Endothelial cell of umbilical vein (primary cell): ENCODE results near the gene LRRC27. TPM values are rescaled to one million over a fixed set of nuclear protein-coding genes. Genes with fewer than 3 reads are reported as not detected.

Experiments
- BruUV-seq: library from RNA; stranded (reverse); fragments of 400-500 nt; replicated peaks from 2 replicates; lab custom pipeline; 2021; lab: Mats Ljungman, UMichigan
- CTCF ChIA-PET: fragments of 300-600, 350-600 bp; sonication (Branson Sonifier 250); formaldehyde crosslinking; loops from one replicate; lab custom pipeline; 2021; ENCODE audit warnings: antibody characterized with exemption, inconsistent platforms; lab: Charles Lee
- POLR2A ChIA-PET: fragments of 300-600, 350-600 bp; sonication (Branson Sonifier 250); formaldehyde crosslinking; loops from one replicate; lab custom pipeline; 2021; ENCODE audit warnings: antibody characterized with exemption, inconsistent platforms; lab: Charles Lee
- DNase-seq: peaks from one replicate; pipeline ENCODE4 v3.0.0-alpha.2; 2011; ENCODE audit warnings: low read depth, low spot score
- FAIRE-seq: peaks from 2 replicates; lab custom pipeline; 2011; peaks lifted over from hg19 to GRCh38; lab: Jason Lieb, UNC
- H2AFZ ChIP-seq: 2 replicates; pipeline ENCODE4 v1.6.0; 2012; ENCODE audit warnings: low read depth, low read length, control low read depth, inconsistent platforms
- H3K27ac ChIP-seq: 2 replicates; pipeline ENCODE4 v1.5.1; 2011; ENCODE audit warnings: low read depth, mild to moderate bottlenecking, control low read depth, low read length, moderate library complexity; ENCODE audit not compliant: insufficient read depth
- H3K27me3 ChIP-seq, 2 experiments: 2 replicates each; pipeline versions ENCODE4 v1.6.0 to v1.6.1; 2011; ENCODE audit warnings: low read length in 2 of 2, mixed read lengths in 1 of 2; ENCODE audit not compliant: control insufficient read depth in 2 of 2, insufficient read depth in 2 of 2
- H3K36me3 ChIP-seq, 2 experiments: 2 replicates in 1 of 2; 3 replicates in 1 of 2; pipeline ENCODE4 v1.5.1; 2011; ENCODE audit warnings: low read length in 2 of 2, mild to moderate bottlenecking in 1 of 2, moderate library complexity in 1 of 2; ENCODE audit not compliant: control insufficient read depth in 2 of 2, insufficient read depth in 2 of 2; ENCODE audit errors: extremely low read depth in 1 of 2
- H3K4me1 ChIP-seq: 3 replicates; pipeline ENCODE4 v1.5.1; 2011; ENCODE audit warnings: mild to moderate bottlenecking, low read length; ENCODE audit not compliant: control insufficient read depth, insufficient read depth; ENCODE audit errors: extremely low read depth
- H3K4me2 ChIP-seq: 2 replicates; pipeline ENCODE4 v1.6.1; 2011; ENCODE audit warnings: low read length, control low read depth, mixed read lengths; ENCODE audit not compliant: insufficient read depth
- H3K4me3 ChIP-seq, 3 experiments: fragments of 200-600 bp in 1 of 3; sonication (generic), shearing (Covaris generic) in 1 of 3; replicated peaks in 1 of 3; 2 replicates each; pipeline ENCODE4 v1.5.1; 2011 to 2016; ENCODE audit warnings: control low read depth in 3 of 3, low read length in 3 of 3, mild to moderate bottlenecking in 2 of 3, inconsistent platforms in 1 of 3, low read depth in 1 of 3, moderate library complexity in 1 of 3; ENCODE audit not compliant: insufficient read depth in 1 of 3
- H3K79me2 ChIP-seq: 2 replicates; pipeline ENCODE4 v1.6.0; 2012; ENCODE audit warnings: low read length, inconsistent platforms; ENCODE audit not compliant: control insufficient read depth, insufficient read depth
- H3K9ac ChIP-seq: replicated peaks from 2 replicates; pipeline ENCODE3; 2011; ENCODE audit warnings: low read length, control low read depth; ENCODE audit not compliant: insufficient read depth; ENCODE audit errors: extremely low read depth
- H3K9me1 ChIP-seq: replicated peaks from 3 replicates; pipeline ENCODE4 v1.6.0; 2011; ENCODE audit warnings: mild to moderate bottlenecking, low read length; ENCODE audit not compliant: control insufficient read depth, insufficient read depth; ENCODE audit errors: extremely low read depth
- H3K9me3 ChIP-seq: replicated peaks from 2 replicates; pipeline ENCODE4 v1.5.1; 2012; ENCODE audit warnings: low read length, inconsistent platforms; ENCODE audit not compliant: control insufficient read depth, insufficient read depth
- H4K20me1 ChIP-seq: replicated peaks from 2 replicates; pipeline ENCODE3; 2011; ENCODE audit warnings: mild to moderate bottlenecking, low read length; ENCODE audit not compliant: control insufficient read depth, insufficient read depth; ENCODE audit errors: extremely low read depth
- CTCF ChIP-seq, 2 donors: IDR thresholded peaks; 1 replicate in 1 of 2; 2 replicates in 1 of 2; pipeline ENCODE4 v1.5.1; 2011; ENCODE audit warnings: low read length in 2 of 2, mild to moderate bottlenecking in 2 of 2, moderate library complexity in 2 of 2, control low read depth in 1 of 2, inconsistent platforms in 1 of 2, low read depth in 1 of 2; ENCODE audit not compliant: insufficient read depth in 1 of 2; ENCODE audit errors: extremely low read depth in 1 of 2
- EZH2 ChIP-seq: IDR thresholded peaks from 2 replicates; pipeline ENCODE4 v1.6.1; 2012; ENCODE audit warnings: borderline replicate concordance, low read depth, mild to moderate bottlenecking, moderate library complexity, low read length, inconsistent platforms; ENCODE audit not compliant: severe bottlenecking
- GATA2 ChIP-seq: IDR thresholded peaks from 2 replicates; pipeline ENCODE4 v1.7.0; 2011; ENCODE audit warnings: low read depth, mild to moderate bottlenecking, moderate library complexity, mixed read lengths, low read length; ENCODE audit not compliant: insufficient read length, insufficient read depth
- POLR2AphosphoS5 ChIP-seq: IDR thresholded peaks from 2 replicates; pipeline ENCODE4 v1.6.1; 2012; ENCODE audit warnings: low read depth, mild to moderate bottlenecking, control low read depth, low read length, moderate library complexity; ENCODE audit not compliant: insufficient read depth
- dilution Hi-C: fragments of 300-500 bp; cut with MboI; formaldehyde crosslinking; loops from one replicate; pipeline ENCODE4 v1.15.0; 2019; ENCODE audit warnings: low sequenced_read_pairs; ENCODE audit not compliant: extremely low pct_ligation_motif_present
- intact Hi-C: fragments of 100-400 bp; cut with micrococcal nuclease; formaldehyde crosslinking; loops from one replicate; pipeline ENCODE4 v1.10.0; 2022
- polyA plus RNA-seq, 4 experiments: library from polyadenylated mRNA; depleted of rRNA in 3 of 4; stranded (reverse) in 3 of 4; unstranded in 1 of 4; fragments of >200 nt; gene quantifications; 2 replicates each; pipeline versions ENCODE4 v1.2.1 to v1.2.3, GENCODE V29; 2011 to 2012; ENCODE audit warnings: missing spikeins in 1 of 4
- total RNA-seq: library from RNA; stranded (reverse); gene quantifications from 2 replicates; pipeline ENCODE4 v1.2.3, GENCODE V29; 2021

The LRRC27 gene
- total and polyA plus RNA-seq, 2 donors (not counting 3 experiments of a cell fraction or from before 2014, with no cell fraction given): 8.3 to 13.6 TPM

GRCh38 chr10:132417257-132417910 lies 85.4 kb downstream of the LRRC27 start:
- DNase-seq: no peak
- no peak overlapping the region for H3K4me2 ChIP-seq
- H3K36me3 ChIP-seq: no peaks in the 10 kb centered on the region
- TF ChIP-seq GATA2: no peak
- no peak for TF ChIP-seq CTCF (IDR thresholded peaks at IDR 0.05; ENCODE audit: extremely low read depth in 1 of 2, insufficient read depth in 1 of 2, low read depth in 1 of 2, low read length in 2 of 2)
- TF ChIP-seq POLR2AphosphoS5: no peak
- TF ChIP-seq EZH2: no peak
- FAIRE-seq: no peak
- H3K9me3 ChIP-seq: no peaks in the 10 kb centered on the region
- CTCF ChIA-PET: interaction anchor here (1.4 kb wide), 1 partner anchor 8 kb away, joined by 3 read pairs; no protein-coding TSS in a partner anchor
- H4K20me1 ChIP-seq: no peaks in the 10 kb centered on the region
- H3K27me3 ChIP-seq: no peaks in the 10 kb centered on the region
- H3K4me3 ChIP-seq: no peak overlapping the region
- H3K9me1 ChIP-seq: no peaks in the 10 kb centered on the region
- no TSS peak for BruUV-seq
- dilution Hi-C loops: no loop called here
- no peak overlapping the region for H2AFZ ChIP-seq
- peak overlapping the region; percentile 28 for H3K27ac ChIP-seq
- H3K4me1 ChIP-seq: peaks cover 15% of the 10 kb centered on the region
- intact Hi-C loops: no loop called here
- no peaks in the 10 kb centered on the region for H3K79me2 ChIP-seq
- H3K9ac ChIP-seq: no peak overlapping the region
- POLR2A ChIA-PET: no interaction called here
